ENCODE data around the gene RAD54L.
"Not testable (repeated sequence)": the region's sequence is repeated elsewhere in the genome, so short reads cannot be mapped to it uniquely, and the experiment has no call there.

The RAD54L gene

DNA sequence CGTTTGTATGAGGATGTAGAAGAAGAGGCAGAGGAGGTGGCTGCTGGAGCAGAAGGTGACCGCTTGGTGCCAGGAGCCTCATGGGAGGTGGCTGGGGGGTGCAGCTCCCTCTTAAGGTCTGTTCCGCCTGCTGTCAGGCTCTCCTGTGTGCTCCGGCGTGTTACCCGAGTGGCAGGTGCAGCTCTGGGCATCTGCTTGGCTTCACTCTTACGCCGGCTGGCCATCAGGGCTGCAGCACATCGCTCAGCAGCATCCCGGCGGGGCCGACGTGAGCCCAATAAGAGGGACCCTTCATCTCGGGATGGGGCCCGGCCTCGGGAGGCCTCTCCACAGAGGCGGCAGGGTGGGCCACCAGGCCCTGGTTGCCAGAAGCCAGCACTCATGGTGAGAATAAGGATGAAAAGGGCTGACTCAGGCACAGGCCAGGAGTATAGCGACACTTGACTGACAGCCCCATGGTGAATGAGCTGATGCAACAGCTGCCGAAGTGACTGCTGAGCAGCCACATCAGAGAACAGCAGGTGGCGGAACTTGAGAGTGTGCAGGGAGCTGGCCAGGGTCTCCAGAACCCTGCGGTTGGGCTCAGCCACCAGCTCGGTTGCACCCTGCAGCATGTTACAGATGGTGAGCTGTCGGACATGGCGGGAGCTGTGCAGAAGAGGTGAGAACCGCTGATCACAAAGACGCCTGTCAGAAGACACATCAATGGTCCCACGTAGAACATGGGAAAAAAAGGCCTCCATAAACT, 38.3 kb downstream of the RAD54L start:
- peak; percentile 2 for DNase-seq (ENCODE audit: low read depth)

DNA sequence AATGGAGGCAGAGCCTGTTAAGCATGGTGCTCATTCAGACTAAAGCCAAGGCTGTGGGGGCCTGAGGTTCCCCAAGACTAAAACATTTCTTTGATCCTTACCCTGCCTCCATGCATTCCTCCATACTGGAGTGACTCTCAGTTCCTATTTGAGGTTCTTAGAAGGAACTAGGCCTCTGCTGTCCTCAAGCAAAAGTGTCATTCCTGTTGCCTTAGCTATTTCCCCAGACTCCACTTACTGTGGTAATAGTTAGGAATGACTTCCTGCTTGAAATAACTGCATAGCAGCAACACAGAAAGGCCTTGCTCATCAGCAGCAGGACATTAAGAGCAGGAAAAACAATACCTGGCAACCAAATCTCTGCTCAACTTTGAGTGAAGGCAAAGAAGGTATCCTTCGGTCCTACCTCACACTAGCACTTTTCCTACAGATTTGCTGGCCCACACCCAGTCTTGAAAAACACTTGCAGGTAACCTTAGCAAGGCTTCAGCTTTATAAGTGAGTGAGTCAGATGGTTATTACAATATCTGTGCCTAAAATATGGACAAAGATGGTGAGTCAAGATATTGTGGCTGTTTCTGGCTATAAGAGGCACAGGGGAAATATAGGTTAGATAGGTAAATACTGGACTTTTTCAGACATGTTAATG, 41.0 kb downstream of the RAD54L start:
- DNase-seq (ENCODE audit: low read depth): no peak

DNA sequence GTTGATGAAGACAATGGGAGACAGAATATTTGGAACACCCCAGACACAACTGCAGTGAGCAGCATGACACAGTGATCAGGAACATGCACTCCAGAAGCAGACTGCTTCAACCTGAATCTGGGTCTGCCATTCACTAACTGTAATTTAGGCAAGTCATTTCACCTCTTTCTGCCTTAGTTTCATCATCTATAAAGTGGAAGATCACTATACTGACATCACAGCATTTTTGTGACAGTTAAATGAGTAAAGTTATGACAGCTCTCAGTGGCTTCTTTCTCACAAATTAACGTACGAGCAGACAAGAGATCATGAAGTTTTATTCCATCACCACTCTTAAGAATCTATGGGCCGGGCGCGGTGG, 41.6 kb downstream of the RAD54L start:
- DNase-seq (ENCODE audit: low read depth): no peak

DNA sequence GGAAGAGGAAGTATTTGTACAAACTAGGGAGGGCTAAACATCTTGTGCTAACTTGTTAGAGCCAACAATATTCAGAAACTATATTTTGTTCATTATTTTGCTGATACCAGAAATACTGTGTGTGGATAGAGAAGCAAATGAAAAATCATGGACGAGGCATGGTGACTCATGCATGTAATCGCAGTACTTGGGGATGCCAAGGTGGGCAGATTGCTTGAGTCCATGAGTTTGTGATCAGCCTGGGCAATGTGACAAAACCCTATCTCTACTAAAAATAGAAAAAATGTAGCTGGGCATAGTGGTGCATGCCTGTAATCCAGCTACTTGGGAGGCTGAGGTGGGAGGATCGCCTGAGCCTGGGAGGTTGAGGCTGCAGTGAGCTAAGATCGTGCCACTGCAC, 42.4 kb downstream of the RAD54L start:
- no peak for DNase-seq (ENCODE audit: low read depth)

DNA sequence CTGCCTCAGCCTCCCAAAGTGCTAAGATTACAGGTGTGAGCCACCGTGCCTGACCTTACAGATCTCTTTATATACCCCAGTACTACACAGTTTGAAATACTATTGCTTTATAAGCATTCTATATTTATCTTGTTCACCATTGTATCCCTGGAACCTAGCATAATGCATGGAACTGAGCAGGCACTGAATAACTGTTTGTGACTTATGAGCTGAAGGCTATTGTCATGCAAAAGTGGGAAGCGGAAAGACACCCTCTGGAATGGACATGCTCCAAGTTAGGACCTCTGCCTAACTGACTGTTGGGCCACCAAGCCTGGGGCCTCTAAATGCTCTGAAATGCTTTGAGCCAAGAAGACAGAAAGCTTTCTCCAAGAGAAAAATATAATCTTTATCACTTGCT, 47.7 kb downstream of the RAD54L start:
- no peak for DNase-seq (ENCODE audit: low read depth)

DNA sequence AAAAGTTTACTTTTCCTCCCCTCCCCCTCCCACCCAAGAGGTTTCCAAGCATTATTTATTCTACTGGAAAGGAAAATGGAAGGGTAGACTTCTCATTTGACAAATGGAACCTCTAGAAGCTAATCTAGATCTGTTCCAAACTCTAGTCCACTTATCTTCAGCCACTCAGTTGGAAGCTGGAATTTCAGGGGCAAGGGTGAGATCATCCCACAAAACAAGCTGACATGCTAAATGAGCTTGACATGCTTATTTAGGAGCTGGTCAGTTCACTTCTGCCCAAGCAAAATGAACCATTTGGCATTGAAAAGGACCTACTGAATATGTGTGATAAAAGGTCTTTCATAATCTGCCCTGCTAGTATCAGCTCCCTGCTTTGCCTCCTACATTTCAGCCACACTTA, 50.8 kb downstream of the RAD54L start:
- DNase-seq (ENCODE audit: low read depth): no peak

DNA sequence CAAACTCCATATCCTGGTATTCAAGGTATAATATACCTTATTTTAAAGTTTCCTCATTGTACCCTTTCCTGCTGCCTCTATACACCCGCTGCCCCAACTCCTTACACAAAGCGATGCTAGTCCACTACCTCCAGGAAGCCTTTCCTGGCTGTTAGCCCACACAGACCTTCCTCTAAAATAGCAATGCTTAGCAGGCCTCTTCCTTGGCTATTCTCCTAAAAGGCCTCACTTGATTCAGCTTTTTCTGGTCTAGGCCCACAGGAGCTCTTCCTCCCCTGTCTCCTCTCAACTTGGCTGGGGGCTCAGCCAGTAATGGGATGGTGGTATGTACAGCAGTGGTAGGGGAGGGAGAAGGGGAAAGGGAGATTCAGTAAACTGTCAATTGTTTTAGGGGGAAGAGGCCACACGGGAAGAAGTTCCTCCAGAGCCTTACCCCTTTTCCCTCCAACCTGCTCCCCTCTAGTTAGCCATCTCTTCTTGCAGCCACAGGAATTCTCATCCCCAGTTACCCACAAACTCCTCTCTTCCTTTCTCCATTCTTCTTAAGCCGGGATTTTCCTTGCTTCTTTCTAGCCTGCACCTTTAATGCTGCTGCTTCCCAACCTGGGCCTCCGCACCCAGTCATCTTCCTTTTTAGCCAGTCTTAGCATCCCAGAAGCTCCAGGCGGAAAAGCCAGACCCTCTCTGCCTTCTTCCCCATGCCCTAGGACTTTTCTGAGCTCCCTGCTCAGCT, 53.3 kb downstream of the RAD54L start:
- no peak for DNase-seq (ENCODE audit: low read depth)

DNA sequence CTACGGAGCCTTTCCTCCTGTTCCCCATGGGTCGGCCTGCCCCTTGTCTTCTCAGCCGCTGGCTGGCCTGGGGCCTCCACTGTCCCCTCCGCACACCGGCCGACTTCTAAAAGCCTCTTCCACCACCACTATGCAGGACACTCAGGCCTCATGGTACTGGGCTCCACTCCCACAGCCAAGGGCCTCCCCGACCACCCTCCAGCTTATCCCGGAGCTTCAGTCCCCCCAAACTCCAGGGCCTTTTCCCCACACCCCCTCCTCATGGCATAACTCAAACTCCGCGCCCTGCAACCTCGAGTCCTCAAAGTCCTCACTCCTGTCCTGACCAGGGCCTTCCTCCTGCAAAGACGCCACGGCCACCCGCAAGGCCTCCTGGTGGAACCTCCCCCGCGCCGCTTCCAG, 53.8 kb downstream of the RAD54L start:
- DNase-seq (ENCODE audit: low read depth): no peak

DNA sequence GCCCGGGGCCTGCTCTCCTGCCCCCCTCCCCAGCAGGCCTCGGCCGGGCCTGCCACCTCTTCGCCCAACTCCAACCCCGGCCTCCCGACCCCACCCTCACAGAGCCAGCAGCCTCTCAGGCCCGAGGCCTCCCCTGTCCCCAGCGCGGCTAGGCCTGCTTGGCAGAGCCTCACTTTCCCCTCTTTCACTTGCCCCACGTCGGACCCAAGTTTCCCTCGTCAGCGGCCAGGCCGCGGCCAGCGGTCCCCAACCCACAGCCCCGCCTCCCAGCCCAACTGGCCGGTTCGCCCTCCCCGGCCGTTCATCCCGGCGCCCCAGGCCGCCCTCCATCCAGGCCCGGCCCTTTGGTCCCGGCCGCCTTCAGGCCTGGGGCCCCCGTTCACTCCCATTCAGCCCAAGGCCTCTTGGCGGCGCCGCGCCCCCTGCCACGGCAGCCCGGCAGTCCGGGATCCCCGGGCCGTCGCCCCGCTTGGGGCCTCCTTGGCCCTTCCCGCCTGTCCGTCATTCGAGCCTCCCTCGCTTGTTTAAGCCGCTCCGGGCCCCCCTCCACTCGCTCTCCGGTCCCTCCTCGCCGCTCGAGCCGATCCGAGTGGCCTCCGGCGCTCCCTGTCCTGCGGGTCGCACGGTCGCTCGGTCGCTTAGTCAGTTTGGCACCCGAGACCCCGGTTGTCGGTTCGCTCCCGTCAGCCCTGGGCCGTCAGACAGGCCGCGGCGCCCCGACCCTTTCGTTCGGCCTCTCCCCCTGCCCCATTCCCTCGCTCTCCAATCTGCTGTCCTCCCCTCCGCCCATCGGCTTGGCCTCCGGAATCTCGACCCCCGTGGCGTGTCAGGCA, 54.5 kb downstream of the RAD54L start:
- DNase-seq (ENCODE audit: low read depth): peak; percentile 36

DNA sequence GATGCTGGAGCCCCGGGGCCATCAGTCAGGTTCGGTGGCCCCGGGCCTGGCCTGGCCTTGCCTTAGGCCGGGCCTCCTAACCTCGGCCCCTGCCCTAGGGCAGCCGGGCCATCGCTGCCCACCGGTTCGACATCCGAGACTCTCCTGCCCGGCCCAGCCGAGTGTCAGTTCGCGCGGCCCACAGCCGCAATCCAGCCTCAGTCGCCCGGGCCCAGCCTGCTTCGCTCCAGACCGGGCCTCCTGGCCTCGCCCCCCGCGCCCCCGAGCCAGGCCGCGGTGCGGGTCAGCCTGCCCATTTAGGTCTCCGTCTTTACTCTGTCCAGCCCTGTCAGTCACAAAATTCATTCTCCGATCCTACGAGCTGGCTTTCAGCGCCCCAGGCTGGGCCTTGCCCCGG, 55.1 kb downstream of the RAD54L start:
- no peak for DNase-seq (ENCODE audit: low read depth)

DNA sequence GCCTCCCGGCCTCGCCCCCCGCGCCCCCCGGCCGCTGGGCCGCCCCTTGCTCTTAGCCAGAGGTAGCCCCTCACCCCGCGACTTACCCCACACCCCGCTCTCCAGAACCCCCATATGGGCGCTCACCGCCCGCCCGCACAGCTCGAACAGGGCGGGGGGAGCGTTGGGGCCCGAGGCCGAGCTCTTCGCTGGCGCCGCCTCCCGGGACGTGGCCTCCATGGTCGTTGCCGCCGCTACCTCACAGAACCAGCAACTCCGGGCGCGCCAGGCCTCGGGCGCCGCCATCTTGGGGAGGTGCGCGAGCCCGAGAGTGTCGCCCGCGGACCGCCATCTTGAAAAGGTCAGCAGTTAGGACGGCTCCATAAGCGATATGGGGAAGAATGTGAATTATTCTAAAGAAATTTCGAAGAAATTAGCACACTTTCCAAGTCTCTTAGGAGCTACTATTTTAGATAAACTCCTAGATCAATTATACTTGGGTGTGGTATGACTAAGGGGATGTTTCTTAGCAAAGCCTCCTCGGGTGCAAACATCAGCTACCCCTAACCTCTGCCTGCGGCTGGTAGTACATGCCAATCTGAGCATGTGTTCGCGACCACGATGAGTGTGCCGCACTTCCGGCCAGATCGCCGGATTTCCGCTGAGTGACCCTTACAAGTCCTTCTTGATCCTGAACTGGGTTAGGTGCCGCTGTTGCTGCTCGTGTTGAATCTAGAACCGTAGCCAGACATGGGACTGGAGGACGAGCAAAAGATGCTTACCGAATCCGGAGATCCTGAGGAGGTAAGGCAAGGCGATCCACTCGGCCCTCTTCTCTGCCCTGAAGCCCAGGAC, 55.7 kb downstream of the RAD54L start, which contains the start of the genes LRRC41 and UQCRH:
Gene LRRC41 (minus strand): TSS at position 579 of the 834 bp plus-strand sequence. CDS start 294 bp downstream, at position 285.
Gene UQCRH (plus strand): TSS at position 661 of the 834 bp plus-strand sequence. CDS start 69 bp downstream, at position 730.
- peak; percentile 91 for DNase-seq (ENCODE audit: low read depth)

DNA sequence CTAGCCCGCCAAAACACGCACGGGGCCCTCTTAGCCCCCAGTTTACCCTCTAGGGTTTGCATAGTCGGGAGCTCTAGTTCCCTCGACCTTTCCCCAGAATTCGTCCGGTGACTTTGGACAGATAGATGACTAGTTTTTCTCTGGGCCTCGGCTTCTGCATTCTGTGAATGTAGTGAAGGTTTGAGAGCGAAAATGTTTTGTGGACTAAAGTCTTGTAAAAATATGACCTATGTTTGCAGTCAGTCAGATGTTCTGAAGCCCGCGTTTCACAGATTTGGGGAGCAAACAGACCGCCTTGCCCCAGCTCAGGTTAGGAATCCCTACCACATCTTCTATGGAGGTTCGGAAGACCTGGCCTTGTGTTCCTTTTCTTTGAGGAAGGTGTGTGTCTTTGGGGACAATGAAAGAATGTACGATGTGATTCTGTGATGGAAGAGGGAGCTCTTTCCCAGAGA, 56.3 kb downstream of the RAD54L start:
- DNase-seq (ENCODE audit: low read depth): no peak

DNA sequence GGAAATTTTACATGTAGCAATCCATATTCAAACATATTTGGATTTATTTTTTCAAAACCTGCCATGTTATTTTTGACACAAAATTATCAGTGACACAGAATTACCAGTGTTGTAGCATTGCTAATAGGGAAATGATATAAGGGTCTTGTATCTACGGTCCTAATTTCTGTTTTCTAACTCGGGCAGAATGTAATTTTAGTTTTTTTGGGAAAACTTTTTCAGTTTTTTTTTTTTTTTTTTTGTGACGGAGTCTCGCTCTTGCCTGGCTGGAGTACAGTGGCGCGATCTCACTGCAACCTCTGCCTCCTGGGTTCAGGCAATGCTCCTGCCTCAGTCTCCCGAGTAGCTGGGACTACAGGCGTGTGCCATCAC, 58.6 kb downstream of the RAD54L start:
- no peak for DNase-seq (ENCODE audit: low read depth)

DNA sequence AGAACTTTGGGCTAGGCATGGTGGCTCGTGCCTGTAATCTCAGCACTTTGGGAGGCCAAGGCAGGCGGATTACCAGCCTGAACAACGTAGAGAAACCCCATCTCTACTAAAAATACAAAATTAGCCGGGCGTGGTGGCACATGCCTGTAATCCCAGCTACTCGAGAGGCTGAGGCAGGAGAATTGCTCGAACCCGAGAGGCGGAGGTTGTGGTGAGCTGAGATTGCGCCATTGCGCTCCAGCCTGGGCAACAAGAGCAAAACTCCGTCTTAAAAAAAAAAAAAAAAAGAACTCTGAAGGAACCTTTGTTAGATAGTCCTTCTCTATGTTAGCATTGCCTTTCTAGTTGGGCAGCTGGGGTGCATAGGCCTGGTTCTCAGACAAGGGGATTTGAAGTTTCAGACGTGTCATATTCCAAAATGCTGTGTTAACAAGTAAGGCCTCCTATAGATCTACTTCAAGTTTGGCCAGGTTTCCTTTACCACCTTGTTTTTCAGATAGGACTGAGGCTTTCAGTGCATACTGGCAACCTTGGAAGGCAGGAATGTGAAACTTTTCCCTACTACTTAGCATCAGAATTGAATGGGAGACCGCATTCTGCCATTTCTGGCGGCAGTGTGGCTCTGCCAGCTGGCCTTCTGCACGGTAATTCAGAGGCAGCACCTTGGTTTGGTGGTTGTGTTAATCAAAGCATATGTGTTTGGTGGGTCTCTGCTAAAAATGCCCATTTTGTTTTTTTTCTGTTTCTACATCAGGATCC, 62.0 kb downstream of the RAD54L start:
- DNase-seq (ENCODE audit: low read depth): no peak

DNA sequence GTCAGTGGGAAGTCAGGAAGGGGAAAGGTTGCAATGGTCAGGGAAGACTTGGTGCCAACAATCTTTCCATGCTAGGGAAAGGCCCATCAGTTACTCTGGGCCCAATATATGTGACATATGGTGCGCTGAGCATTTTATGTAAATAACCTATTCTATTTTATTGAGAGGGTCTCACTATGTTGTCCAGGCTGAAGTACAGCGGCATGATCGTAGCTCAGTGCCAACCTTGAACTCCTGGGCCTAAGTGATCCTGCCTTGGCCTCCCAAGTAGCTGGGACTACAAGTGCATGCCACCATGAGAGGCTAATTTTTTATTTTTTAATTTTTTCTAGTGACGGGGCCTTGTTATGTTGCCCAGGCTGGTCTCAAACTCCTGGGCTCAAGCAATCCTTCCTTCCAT, 62.8 kb downstream of the RAD54L start:
- DNase-seq (ENCODE audit: low read depth): no peak

DNA sequence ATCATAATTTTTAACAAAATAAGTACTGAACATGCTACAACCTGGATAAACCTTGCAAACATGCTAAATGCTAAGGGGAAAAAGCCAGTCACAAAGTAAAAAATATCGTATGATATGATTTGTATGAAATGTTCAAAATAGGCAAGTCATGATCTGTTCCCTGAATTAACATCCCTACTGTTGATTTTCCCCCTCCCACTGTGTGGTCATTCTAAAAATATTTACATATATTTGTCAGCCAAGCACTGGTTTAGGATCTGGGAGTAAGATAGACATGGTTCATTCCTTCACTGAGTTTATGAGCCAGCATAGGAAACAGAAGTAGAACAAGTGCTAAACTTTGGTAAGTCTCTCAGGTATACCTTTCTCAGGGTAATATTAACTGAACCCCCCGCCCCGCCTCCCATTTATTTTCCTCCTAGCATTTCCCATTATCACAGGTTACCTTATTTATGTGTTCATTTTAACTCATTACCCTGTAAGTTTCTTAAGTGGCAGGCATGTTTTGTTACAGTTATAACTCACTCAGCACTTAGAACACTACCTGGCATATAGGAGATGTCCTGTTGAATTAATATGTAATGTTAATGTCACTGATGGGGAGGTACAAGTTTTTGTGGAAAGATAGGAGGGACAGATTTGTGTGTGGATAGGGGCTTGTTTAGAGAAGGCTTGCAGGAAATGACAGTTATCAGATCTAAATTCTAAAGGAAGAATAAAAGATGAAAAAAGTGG, 68.3 kb downstream of the RAD54L start:
- DNase-seq (ENCODE audit: low read depth): no peak

DNA sequence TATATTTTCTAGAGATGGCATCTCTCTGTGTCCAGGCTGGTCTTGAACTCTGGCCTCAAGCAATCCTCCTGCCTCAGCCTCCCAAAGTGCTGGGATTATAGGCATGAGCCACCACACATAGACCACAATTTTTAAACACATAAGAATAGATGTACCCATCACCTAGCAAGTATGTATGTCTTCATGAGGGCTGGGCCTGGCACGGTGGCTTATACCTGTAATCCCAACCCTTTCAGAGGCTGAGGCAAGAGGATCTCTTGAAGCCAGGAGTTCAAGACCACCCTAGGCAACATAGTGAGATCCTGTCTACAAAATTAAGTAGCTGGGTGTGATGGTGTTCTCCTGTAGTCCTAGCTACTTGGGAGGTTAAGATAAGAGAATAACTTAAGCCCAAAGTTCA, 69.8 kb downstream of the RAD54L start:
- DNase-seq (ENCODE audit: low read depth): no peak

DNA sequence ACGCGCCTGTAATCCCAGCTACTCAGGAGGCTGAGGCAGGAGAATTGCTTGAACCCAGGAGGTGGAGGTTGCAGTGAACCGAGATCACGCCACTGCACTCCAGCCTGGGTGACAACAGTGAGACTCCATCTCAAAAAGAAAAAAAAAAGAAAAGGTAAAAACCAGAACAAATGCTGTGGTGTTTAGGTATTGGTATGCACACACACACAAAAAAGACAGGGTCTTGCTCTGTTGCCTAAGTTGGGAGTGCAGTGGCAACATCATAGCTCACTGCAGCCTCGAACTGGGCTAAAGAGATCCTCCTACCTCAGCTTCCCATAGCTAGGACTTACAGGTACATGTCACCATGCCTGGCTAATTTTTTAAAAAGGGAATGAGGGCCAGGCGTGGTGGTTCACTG, 71.7 kb downstream of the RAD54L start:
- not testable (repeated sequence) for DNase-seq (ENCODE audit: low read depth)
